ENCODE results near the gene DOCK8.

Gene DOCK8

DNA sequence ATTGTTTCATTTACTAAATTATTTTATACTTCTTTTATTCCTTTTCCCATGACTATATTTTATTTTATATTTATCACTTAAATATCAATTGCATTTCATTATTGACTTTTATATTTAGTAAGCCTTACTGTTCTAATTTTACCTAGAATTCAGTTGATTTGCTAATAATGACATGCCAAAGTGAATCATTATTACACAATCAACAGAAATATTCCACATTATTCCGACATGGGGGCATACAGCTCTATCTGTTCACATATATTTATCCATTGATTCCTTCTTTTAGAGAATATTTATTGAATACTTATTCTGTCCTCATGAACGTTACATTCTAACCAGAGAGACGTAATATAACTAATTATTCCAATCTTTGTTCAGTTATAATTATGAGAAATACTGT is 221.8 kb downstream of the DOCK8 start:
- no peak for DNase-seq

DNA sequence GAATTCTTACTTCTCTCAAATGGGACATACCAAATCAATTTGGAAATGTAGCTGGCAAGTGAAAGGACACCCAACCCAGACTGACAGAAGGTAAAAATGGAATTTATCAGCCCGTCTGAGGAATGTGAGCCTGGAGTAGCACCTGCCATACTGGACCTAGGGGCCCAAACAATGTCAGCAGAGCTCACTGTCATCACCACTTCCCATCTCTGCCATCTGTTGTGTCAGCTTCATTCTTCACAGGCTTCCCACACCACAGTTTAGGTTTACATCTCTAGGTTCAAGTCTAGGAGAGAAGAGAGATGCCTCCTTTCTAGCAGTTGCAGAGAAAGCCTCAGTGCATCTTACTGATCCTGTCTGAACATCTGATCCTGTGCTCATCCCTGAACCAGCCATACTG is 222.4 kb downstream of the DOCK8 start:
- no peak for DNase-seq

DNA sequence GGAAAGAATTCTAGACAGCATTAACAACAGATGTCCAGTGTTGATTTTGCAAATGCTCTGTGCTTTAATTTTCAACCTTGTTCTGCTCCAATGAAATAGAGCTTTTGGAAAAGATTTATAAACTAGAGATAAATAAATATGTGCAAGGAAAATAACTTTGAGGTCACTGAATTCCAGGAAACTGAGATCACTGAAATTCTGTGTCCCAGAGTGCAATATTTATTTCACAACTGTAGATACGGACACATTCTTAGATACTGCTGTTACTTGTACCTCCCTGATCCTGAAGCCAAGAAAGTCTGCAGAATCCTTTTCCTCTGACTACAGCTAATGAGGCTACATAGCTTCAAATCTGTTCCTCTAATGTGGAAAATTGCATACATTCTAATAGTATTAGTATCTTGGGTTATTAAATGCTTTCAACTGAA is 222.9 kb downstream of the DOCK8 start:
- DNase-seq = no peak

DNA sequence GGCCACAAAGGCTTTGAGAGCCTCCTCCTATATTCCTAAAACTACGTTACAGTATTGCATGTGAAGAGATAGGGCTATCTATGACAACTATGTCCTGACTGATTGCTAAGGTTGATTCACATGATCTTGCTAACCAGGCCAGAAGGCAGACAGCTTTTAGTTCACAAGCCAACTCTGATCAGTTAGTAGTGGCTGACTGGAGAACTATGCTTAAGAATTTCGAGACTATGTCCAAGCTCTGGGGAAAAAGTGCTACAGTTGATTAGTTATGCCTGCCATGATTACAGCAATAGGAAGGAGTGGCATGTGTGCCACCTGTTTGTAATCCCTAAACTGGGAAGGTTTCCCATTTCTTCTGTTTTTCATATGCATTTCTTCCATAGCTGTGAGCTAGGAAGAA is 223.4 kb downstream of the DOCK8 start:
- DNase-seq = no peak

DNA sequence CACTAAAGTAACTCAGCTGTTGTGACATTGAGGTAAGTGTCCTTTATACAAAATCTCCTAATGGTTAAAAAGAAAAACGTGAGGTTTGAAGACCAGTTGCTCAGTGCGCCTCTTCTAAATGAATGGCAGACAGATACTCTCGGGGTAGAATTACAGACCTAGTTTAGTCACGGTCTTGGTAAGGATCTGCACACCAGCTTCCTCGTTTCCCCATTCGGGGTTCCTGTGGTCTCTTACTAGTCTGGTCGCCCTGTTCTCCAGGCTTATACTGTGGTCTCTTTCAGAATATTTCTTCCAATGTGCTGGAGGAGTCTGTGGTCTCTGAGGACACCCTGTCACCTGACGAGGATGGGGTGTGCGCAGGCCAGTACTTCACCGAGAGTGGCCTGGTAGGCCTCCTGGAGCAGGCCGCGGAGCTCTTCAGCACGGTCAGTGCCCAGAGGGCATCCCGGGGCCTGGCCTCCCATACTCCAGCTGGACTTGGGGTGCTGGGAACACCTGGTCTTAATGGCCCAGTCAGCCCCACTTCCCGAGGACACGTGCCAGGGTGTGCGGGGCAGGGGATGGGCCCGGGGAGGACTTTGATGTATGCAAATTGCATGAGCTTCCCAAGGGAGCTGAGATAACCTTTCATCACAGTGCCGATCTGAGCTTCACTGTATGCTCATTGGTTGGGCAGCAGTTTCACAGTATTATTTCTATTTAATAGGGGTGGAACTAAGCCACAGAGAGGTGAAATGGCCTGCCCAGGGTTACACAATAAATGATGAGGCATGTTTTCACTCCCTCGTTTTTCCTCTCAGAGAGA is 224.5 kb downstream of the DOCK8 start:
- DNase-seq = no peak

DNA sequence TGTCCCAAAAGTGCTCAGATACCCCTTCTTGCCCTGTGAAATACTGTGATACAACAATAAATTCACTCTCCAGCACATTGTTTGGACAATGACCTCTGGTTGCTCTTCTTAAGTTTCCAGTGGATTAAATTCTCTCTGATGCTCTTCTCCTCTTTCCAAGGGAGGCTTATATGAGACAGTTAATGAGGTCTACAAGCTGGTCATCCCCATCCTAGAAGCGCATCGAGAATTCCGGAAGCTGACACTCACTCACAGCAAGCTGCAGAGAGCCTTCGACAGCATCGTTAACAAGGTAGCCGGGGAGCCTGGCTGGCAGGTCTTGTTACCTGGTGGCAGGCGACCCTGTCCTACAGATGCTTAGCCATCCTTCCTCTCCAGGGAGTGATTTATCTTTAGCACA is 226.5 kb downstream of the DOCK8 start:
- no peak for DNase-seq

DNA sequence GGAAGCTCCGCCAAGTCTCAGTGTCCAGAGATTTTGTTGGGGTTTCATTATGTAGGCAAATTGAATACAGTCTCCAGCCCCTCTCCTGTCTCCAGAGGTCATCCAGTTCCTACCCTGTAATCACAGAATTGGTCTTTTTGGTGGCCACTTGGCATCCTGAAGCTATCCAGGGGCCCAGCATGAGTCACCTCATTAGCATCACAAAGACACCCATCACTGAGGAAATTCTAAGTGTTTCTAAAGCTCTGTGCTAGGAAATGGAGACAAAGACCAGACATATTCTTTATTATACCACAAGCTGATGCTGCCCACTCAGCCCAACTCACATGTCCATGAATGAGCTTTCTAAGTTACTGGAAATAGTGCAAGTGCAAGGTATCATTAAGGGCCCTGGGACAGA is 229.9 kb downstream of the DOCK8 start:
- no peak for DNase-seq

DNA sequence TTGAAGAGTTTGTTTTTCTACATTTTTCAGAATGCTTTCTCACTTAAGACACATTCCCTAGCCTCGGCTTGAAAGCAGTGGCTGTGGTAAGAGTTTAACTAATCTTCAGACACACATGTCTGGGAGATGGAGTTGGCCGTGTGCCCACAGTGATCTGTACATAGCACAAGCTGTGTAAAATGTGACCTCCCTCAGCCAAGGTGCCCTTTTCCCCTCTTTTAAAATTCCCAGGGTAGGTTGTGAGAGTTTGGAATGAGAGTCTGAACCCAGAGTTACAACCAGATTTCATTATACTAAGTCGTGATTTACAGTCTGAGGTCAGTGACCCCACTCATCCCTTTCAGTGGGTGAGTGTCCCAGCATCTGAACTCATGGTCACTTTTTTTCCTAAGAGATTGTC is 230.4 kb downstream of the DOCK8 start:
- no peak for DNase-seq

DNA sequence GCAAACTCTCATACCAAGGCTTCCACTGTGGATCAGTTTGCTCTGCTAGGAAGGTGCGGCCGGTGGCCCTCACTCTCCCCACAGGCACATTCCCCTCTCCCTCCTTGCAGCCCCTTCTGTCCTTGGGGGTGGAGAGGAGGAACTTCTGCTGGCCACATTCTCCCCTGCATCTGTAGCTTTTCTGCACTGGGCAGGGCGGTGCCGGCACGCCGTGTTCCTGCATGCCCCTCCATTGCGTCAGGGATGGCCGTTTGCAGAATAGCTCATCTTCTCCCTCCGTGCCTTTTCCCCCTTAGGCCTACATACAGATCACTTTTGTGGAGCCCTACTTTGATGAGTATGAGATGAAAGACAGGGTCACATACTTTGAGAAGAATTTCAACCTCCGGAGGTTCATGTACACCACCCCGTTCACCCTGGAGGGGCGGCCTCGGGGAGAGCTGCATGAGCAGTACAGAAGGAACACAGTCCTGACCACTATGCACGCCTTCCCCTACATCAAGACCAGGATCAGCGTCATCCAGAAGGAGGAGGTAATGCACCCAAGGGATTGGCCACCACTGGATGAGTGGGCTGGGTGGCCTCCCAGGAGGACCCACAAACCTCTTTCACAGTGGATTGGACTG is 231.5 kb downstream of the DOCK8 start:
- DNase-seq = no peak

DNA sequence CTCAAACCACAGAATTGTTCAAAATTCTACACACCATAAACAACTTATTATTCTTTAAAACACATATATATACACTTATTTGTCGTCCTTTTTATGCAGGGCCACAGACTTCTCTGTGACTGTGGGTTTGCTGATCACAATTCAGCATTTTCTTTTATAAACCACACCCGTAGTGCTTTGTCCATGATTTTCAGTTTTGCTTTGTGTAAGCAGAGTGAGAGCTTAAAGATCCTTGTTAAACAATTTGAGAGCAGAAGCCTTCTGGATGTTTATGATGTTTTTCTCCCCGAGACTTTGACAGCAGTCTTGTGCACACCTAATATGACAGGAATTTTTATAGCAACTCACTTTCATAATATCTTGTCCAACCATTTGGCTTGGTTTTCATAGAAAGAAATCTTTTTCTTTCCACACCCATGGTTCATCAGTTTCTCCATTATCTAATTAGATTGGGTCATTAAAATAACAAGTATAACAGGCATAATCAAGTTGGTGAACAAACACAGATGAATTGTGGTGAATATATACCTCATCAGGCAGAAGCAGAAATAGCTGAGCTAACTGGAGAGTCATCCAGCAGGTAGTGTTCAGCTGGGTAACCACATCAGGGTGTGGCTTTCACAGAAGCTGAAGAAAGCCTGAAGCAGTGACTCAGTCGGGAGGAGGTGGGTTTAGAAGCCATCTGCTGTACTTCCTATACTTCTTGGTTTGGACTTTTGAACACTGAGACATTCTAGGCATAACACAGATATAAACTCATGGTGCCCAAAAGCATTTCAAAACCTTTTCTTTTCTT is 232.8 kb downstream of the DOCK8 start:
- peak in 3 of 4 experiments; percentile 7 to 34 (median 28) for DNase-seq

DNA sequence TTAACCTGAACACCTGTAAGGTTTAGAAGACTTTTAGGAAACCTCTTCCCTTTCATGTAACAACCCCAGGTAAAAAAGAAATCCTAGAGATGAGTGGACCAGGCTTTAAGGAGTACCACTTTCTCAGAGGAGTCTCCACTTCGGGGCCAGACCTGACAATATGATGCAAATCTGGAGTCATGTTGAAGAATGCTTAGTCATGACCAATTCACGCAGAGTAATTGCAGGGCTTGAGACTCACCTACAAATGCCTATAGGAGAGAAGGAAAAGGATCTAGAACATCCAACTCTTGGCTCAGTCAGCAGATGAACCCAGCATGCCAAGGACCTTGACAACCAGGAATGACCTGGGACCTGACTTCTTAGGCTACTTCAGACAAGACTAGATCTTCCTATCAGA is 235.4 kb downstream of the DOCK8 start:
- no peak for DNase-seq

DNA sequence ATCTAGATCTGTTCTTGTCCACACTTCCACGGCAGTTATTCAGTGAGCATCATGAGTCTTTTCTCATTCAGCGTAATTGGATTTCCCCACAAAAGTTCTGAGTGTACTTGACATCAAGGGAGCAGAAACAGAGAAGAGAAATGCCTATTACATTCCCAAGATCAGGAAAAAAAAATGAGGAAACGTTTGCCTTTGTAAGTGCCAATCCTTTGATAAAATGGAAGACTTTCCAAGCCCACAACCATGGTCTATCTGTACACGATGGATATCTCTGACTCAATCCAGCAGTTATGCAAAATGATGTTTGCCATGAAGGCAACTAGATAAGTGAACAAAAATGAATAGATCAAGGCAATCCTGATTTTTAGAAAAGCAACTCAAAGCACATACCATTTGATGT is 235.9 kb downstream of the DOCK8 start:
- DNase-seq = no peak

DNA sequence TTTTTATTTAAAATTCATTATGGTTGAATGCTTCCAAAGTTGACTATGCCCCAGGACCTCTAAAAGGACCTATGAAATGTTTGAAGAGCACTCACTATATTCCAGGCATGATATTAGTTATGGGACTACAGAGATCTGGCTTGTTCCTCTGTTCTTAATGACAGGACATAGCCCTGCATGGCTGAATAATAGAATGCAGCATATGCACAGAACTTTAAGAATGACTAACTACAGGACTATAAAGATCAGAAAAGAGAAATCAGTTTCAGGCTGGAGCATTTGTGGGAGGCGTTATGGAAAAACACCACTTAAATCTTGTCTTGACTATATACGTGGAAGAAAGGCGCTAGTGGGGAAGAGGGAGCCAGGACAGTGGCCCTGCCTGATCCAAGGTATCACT is 239.2 kb downstream of the DOCK8 start:
- no peak for DNase-seq

DNA sequence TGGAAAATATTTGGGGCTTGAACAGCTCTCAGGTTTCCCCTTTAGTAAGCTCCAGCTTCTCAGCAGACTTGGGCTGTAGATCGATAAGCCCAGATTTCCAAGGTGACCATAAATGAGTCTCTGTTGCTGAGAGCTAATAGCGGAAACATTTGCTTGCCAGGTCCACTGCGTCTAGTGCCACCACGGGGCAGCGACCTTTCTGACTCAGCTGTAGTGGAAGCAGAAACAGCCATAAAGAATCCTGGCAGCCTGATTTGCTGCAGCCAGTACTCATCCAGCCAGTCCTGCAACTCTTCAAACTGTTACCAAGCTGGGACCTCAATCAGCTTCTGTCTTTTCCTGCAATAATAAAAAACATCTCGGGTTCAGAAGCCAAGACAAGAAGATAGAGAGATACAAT is 241.7 kb downstream of the DOCK8 start:
- DNase-seq = no peak

DNA sequence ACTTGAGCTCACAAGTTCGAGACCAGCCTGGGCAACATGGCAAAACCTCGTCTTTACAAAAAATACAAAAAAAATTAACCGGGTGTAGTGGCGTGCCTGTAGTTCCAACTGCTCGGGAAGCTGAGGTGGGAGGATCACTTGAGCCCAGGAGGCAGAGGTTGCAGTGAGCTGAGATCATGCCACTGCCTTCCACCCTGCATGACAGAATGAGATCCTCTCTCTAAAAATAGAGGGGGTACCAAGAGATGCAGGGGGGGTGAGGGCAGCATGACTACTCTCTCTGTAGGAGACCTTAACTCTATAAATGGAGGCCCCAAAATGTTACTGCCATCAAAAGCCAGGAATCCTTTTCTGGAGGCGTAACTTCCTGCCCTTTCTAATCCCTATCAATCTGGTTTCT is 243.9 kb downstream of the DOCK8 start:
- DNase-seq = no peak

DNA sequence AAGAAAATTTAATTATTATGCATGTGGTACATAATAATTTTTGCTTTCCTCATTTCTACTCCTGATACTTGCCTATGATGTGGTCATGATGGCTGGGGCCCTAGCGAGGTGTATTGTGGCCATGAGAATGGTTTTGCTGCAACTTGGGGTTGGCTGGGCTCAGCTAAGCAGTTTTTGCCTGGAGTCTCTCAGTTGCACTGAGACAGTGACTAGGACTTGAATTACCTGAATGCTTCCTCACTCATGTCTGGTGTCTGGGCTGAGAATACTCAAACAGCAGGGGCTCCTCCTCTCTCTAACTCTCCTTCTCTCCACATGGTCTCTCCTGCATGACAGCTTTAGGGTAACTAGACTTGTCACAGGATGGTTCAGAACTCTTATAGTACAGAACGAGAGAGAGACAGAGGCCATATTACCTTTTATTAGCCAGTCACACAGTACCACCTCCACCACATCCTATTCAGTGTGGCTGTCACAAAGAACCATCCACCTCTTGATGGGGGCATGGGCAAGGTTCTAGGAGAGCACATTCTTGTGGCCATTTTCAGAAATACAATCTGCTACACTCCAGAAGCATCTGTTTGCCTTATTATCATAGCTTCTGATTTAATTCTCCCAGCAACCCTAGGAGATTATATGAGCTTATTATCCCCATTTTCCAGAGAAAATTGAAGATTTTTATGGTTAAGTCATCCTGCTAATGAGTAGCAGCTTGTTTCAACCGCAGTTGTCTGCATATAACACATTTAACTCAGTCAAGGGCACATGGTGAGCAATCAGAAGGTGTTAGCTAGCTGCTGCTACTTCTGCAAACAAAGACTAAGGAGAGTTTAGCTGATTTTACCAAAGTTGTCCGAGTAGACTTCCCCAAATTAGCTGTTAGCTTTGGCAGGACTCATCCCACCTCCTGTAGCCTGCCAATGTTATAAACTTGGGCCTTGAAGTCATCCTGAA is 245.1 kb downstream of the DOCK8 start:
- no peak for DNase-seq

DNA sequence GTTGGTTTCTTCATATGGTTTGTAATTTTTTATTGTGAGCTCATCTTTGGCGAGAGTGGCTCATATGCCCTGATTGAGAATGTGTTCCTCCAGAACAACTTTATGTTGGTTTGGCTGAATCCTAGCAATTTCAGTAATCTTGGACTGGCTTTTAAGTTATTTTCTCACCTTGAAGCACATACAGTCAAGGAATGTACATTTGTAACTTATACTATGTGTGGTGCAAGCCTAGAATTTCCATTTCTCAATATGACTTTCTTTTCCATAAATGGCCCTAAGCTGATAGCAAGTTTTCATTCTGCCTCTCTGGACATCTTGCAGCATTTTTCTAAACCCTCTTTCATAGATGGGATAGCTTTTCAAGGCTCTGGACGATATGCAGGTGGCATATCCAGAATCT is 247.5 kb downstream of the DOCK8 start:
- DNase-seq = no peak

DNA sequence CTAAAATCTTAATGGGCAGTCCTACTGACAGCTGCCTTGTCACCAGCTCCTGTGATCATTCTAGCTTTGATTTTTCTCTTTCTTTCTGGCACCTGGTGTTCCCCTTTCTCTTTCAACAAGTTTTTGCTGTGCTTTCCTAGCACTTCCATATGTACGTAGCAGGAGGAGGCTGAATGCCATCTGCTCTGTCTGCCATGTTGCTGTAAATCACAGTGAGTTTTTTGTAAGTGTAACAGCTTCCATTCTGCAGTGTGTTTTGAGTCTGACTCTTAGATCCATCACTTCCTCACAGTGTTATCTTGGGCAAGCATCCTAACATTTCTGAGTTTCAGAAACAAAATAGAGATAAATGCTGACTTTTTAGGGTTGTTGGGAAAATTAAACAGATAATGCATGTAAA is 247.9 kb downstream of the DOCK8 start:
- no peak for DNase-seq

DNA sequence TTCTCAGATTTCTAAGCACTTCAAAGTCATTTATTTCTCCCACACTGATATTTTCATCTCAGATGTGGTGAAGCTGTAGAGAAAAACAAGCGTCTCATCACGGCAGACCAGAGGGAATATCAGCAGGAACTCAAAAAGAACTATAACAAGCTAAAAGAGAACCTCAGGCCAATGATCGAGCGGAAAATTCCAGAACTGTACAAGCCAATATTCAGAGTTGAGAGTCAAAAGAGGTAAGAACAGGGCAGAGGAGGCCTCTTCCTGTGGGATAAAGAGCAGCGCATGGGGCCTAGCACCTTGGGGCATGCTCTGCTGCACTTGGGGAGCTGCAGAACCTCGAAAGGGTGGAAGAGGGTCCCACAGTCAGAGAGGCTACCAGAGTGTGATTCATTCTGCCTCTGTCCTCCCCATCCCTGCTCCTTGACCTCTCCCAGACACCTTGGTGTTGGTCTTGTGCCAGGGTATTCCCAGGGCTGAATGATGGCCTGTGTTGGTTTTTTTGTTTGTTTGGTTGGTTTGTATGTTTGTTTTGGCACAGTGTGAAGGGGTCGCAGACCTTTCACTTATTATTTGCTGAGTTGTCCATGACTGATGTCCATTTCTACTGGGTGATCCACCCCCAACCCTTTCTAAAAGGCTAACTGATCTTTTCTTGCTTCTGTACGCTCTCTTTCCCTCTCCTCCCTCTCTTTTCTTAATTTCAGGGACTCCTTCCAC is 248.9 kb downstream of the DOCK8 start:
- no peak for DNase-seq

DNA sequence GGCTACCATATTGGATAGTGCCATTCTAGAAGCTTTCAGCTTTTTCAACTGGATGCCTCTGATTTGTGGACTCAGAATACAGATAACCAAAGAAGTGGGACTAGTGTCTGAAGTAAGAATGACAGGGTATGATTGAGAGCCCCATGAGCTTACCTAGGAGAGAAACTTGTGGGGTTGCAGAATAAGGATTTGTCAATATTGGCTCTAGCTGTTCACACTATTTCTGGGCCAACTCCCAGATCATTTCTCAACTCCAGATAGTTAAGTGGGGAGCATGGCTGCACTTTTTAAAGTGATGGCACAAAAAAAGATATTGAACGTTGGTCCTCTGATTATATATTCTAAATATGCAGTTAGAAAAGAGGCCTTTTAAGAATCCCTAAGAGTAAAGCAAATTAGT is 252.1 kb downstream of the DOCK8 start:
- DNase-seq = no peak

DNA sequence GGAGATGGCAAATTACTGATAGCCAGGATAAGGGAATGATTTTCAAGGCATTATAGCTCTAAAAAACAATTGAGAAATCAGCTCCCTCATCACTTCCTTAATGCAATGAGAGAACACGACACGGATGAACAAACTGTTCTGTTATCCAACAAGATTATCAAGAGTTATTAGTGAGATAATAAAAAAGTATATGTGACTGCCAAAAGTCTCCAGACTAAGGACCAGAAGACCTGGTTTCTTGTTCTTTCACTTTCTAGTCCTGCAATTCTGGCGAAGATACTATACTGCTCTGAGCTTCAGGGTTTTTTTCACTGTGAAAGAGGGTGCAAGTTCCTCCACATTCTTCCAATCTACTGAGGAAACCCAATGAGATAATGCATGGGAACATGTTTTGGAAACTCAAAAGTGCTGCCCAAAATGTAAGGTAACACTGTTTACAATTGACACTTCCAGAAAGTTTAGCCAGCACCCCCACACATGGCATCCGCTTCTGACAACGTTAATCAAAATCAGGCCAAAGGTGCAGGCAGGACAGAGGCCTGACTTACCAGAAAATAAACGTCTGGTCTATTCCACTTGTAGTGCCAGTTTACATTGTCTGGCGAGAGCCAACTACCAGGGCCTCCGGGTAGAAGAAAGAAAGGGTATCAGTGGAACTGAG is 254.2 kb downstream of the DOCK8 start:
- DNase-seq = no peak

Measured in activated CD4-positive, CD25-positive, alpha-beta regulatory T cell (primary cell).